ENCODE data around the gene STPG1.

STPG1 gene

DNA sequence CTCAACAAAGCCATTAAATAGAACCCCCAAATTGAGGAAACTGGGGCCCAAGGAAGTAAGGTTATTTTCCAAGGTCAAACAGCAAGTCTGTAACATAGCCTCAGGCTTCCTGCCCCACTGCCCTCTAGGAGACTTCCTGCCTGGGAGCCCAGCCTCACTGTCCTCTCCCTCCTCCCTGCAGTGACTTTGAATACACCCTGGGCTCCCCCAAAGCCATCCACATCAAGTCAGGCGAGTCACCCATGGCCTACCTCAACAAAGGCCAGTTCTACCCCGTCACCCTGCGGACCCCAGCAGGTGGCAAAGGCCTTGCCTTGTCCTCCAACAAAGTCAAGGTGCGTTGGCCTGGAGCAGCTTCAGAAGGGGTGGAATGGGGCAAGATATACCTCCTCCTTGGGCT is 76.1 kb downstream of the STPG1 start:
- DNase-seq = no peak

DNA sequence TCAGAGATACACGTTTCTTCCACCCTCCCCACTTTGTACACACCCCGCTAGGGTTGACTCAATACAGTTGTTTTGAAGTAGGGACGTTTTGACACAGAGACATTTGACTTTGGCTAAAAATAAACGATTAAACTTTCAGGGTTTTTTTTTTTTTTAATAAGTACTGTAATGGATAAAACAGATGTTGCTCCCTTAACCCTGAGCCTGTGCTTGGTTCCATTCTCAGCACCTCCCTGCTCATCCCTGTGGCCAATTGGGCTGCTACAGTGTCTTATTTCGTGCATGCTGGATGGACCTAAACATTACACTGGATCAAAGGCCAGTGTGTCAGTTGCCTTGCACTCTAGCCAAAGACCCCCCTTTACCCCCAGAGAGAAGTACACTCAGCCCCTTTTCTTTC is 77.5 kb downstream of the STPG1 start:
- DNase-seq = no peak

DNA sequence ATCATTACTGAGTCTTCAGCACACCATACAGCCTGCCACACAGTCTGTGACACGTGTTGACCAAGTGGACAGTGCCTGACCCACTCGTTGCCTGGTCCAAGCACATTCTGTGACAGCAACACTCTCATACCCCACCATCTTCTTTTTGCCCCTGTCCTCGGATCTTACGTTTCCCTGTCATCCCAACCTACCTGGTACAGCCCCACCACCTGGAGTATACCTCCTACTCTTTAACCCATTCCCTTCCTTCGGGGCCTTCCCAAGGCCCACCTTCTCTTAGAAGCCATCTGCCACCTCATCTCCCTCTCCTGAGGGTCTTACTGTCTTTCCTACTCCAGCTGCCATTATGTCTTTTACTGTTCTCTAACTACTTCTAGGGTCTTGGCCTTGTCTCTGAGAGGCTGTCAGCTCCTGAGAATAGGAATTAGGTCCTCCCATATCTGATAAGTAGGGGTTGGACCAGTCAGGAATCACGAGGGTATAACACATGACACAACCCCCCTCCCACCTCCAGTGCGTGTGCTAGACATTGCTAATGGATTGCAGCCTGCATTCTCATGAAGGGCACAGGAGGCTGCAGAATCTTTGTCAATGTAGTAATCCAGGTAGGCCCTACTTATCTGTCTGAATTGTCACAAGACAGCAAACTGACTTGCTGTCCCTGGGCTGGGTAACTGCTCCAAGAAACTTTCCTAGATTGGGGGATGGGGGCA is 81.5 kb downstream of the STPG1 start:
- no peak for DNase-seq

DNA sequence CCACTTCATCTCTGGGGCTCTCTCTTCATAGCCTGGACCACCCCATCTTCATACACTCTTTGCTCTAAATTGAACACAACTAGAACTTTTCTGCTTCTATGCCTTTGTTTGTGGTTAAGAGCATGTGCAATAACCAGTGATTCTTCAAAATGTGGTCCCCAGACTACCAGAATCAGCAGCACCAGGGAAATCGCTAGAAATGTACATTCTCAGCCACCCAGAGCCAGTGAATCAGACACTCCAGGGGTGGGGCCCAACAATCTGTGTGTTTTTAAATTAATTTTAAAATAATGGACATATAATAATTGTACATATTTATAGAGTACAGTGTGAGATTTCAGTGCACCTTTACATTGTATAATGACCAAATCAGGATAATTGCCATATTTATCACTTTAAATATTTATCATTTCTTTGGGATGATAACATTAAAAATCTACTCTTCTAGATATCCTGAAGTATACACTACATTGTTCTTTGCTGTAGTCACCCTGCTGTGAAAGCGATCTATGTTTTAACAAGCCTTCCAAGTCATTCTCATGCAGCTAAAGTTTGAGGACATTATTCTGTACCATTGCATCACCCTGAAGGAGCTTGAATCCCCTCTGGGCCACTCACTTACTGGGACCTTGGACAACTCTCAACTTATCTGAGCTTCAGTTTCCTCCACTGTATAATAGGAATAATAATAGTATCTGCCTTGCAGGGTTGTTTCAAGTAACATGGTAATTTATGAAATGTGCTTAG is 83.6 kb downstream of the STPG1 start:
- no peak for DNase-seq

DNA sequence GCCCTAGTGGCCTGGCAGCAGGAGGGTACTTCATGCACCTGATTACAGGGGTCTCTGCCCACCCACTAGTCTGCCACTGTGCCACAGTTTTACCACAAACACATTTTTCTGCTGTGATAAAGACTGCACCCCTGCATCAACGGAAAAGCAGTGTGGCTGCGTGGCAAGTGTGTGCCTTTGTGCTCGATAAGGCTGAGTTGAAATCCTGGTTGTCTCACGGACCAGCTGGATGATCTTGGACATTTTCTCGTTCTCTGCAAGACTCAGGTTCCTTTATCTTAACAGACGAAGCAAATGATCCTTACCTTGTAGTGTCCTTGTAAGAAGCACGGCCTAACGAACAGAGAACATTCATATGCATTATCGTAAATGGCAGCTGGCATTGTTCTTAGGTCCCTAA is 84.3 kb downstream of the STPG1 start:
- no peak for DNase-seq

- no peak for DNase-seq
Observed at GRCh38 chr1:24327891-24328290, 85.7 kb downstream of the STPG1 start.

DNA sequence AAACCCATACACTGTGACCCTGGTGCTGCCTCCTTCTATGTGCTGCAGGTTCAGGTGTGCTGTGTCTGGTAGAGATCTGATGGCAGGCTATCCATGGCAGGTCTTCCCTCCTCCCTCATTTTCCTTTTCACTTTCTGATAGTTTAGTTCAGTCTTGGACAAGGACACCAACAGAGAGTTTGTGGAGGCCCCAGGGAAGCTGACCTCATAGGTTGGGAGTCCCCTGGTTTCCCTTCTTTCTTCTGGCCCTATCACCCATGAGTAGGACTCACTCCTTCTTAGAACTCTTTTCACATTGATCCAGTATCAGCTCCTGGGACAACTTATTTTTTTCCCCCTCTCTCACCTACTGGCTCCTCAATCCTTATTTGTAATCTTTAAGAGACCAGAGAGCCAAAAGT is 86.1 kb downstream of the STPG1 start:
- no peak for DNase-seq

GRCh38 chr1:24325587-24326449 is 87.8 kb downstream of the STPG1 start:
- no peak for DNase-seq

GRCh38 chr1:24324903-24325302 is 88.7 kb downstream of the STPG1 start:
- no peak for DNase-seq

GRCh38 chr1:24323281-24323680 is 90.3 kb downstream of the STPG1 start:
- no peak for DNase-seq

DNA sequence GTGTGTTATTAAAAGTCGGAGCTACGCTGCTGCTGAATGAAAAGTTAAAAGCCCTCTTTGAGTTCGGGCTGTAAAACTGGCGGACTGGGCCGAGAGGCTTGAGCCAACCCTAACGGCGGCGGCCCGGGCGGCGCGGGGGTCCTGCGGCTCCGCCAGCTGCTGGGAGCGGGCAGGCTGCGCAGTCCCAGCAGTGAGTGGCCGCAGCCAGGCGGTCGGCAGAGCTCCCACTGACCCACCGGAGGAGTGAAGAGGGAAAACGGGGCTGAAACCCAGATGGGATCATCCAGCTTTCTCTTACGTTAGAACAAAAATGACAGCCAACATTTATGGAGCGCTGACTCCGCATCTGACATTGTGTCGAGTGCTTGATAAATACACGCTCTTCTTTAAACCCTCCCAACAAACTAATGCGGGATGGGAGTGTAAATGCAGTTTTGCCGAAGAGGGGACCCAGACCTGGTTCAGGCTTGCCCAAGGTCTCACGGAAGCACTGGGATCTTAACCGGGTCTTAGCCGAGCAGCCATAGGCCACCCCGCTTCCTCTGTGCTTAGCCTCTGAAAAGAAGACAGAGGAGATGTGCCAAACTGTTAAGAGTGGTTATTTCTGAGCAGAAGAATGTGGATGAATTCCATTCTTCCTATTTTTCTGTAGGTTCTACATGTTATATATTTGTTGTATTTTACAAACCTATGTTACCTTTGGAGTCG is 91.0 kb downstream of the STPG1 start:
- no peak for DNase-seq

- DNase-seq = peak; percentile 56 to 59
Observed at GRCh38 chr1:24321697-24322469, 91.7 kb downstream of the STPG1 start.

GRCh38 chr1:24321126-24321525 is 92.5 kb downstream of the STPG1 start:
- DNase-seq = no peak

GRCh38 chr1:24319962-24320361 is 93.6 kb downstream of the STPG1 start:
- no peak for DNase-seq

DNA sequence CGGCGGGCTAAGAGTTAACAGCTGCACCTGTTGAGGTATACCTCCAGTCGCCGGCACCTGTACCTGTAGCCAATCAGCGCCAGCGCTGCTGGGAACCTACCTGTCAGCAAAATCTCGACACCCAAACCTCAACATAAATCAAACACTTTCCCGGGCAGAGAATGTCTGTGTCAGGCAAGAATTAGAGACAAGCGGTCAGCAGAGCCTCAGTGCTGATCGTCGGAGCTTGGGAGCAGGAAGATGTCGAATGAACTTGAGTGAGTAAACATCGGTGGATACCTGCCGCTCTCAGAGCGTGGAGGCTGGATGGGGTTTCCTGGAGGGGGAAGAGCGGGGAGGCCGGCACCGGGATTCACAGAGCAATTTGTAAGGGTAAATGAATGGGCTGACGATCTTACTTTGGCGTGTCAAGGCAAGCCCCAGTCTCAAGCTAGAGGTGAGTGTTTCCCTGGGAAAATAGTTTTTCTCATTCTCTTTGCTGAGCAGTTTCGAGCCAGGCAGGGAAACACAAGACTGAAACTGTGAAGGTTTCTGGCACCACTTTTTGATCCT is 94.2 kb downstream of the STPG1 start, which contains the start of gene GRHL3:
GRHL3 (plus strand) TSS at position 46 of the 552 bp plus-strand sequence; CDS start at position 241, 195 bp downstream.
- DNase-seq = no peak

DNA sequence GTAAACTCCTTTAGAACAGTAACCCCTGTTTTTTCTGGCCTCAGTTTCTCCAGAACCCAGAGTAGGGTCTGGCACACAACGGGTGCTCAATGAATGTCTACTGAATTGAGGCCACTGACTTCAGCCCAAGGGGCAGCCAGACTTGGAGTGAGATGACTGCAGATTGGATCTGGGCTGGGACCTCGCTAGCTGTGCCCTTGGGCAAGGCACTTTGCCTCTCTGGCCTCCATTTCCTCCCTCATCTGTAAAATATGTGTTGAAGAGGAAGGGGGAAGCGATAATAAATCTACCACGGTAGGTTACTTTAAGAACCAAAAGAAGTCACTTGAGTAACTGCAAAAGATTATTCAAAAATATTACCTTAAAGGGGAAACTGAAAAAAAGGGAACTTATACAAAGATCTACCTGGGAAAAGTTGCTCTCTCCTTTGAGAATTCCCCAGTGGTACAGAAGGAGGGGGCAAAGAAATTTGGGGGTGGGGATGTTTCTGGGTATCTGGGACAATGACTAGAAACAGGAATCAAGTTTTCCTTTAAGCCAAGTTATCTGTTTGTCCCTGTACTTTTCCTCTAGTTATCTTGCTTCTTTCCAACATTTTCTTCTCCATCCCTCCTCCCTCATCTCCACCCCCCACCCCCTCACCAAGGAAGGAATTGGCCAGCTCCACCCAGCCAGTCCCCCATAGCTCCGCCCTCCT is 94.8 kb downstream of the STPG1 start:
- DNase-seq = no peak

DNA sequence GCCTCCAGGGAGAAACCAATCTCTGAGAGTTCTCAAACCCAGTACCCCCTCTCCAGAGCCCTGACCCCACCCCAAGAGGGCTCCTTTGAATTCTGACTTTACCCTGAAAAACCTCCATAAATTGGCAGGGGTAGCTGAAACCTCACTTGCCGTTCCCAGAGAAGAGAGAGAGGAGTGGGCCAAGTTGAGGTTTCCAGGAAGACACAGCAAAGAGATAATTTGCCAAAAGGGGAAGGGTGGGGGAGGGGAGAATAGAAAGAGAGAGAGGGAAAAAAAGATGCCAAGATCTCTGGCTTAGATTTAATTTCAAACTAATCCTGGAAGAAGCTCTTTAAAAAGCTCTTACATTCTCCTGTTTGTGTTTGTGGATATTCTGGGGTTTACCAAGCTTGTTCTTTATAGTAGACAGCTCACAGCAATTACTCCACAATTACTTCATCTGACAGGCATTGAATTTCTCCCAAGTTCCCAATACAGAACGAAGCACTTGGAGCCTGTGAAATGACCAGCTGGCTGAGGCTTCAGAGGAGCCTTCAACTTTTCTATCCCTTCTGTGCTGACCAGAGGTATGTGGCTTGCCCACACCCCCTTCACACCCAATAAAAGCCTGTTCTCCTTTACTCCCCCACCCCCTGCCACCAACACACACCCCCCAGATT is 95.5 kb downstream of the STPG1 start:
- DNase-seq = no peak

- DNase-seq = no peak
Observed at GRCh38 chr1:24317081-24317480, 96.5 kb downstream of the STPG1 start.

DNA sequence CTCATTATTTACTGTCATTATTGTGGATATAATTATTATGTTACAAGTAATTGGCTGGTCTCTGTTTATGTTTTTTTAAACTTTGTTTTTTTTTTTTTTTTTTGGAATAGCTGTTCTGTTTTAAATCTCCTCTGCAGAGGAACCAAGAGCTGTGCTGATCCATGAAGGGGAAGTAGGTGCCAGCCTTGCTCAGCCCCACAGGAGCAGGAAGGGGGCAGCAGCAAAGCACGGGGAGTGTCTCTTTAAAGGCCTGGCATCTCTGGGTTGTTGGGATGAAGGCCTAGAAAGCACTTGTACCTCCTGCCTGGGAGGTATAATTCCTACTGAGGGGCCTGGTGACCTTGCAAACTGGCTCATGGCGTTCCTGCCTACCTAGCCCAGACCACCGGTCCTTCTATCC is 96.9 kb downstream of the STPG1 start:
- no peak for DNase-seq

DNA sequence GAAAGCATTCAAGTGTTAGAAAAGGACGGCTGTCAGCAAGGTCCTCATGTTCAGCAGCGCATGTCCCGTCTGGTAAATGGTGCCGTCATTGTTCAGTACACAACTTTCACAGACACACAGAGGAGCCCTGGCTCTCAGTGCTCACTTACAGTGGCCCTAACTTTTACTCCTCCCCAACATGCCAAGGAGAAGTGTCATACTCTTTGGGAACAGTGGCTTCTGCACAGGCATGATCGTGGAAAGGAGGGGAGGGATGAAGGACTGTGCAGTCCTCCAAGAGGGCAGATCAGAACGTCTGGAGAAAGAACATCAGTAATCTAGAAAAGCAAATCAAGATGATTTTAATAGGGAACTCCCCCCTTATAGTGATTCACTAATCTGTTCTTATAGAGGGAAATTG is 98.2 kb downstream of the STPG1 start:
- DNase-seq = no peak

DNA sequence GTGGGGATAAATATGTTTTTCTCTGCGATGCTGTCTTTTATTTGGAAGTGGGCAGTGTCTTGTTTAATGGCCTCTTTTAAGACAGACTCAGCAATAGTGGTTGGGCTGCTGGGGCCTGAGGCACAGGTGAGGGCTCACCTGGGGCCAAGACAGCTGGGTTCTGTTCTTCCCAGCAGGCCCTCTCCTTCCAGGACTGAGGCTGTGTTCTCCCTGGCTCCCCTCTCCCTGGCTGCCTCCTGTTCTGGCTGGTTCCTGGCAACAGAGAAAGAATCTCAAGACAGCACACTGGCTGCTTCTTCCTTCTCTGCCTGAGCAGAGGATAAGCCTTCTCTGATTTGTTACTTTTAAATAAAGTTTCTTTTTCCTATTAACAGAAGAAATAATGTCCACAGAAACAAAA is 101.8 kb downstream of the STPG1 start:
- DNase-seq = no peak
